SKM-1 (cell line): ENCODE measurements around the gene MYCN.

Source experiments
- DNase-seq: peaks from one replicate; lab custom pipeline; 2025; ENCODE audit not compliant: unreplicated experiment; lab: John Stamatoyannopoulos, UW

MYCN gene

DNA sequence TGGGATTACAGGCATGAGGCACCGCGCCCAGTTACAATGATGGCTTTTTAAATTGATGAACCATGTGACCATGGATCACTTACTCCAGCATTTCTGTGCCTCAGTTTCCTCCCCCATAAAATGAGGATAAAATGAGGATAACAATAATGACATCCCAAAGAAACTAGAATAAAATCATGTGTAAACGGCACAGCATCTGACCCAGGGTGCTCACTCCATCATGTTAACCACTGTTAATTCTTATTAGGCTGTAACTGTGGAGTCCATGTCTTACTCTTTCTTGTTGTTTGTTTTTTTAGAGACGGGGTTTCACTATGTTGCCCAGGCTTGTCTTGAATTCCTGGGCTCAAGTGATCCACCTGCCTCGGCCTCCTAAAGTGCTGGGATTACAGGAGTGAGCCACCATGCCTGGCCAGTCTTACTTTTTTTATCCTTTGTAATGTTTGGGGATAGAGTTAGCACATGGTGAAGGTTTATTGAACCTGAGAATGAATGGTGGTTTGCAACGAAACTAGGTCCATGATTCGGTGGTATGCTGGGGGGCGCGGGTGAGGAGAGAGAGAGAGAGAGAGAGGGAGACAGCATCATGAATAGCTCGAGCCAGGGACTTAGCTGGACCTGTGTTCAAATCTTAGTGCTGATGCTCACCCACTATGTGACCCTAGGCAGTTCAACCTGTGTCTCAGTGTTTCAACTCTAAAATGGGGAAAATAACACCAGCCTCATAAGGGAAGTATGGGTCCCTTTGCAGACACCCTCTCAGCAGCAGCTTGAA is 52.3 kb downstream of the MYCN start:
- DNase-seq, result no peak

DNA sequence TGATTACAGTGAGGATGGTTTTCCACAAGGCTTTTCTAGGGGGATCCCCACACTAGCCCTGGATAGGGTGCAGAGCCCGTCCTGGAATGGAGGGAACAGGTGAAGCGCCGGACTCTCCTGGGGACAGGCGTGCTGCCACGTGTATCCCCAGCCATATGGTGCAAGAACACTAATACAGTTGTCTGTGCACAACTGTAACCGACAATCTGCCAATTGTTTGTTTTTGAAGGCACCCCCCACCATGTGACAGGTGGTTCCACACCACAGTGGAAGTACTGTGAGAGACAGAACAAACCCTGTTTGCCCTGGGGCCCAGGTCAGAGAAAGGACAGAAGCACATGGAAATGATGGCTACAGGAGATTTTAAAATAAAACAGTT is 52.9 kb downstream of the MYCN start:
- DNase-seq, result no peak

DNA sequence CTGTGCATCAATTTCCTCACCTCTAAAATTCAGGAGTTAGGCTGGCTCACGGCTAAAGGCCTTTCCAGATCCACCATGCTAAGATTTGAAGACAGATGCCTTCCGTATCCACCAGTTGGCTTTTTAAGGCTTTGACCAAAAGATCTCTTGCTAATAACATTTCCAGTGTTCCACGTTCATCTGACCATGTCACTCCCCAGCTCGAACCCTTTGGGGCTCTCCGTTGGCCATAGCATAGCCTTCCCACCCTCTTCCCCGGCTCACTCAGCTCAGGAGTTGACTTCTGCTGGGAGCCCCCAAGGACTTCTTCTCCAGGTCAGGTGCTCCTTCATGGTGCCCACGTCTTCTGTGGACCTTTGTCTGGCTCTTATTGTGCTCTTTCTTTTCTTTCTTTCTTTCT is 53.3 kb downstream of the MYCN start:
- no peak for DNase-seq

DNA sequence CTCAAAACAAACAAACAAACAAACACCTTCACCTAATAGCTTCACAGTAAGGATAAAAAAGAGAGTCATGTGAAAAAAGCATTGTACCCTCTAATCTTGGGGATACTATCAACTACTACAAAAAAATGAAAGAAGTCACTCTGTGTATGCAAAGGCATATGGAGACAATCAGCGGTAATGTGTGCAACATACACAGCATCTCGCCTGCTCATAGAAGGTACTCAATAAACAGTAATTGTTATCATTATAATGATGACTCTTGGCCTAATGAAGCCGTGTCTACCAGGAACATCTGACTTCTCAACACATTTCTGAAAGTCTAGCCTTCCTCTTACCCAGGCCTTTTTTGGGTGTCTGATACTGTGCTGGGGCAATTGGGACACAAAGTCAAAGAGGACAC is 55.3 kb downstream of the MYCN start:
- DNase-seq, result no peak
